Esophagus squamous epithelium (tissue), 5 donors: Measurements from ENCODE around the gene TMEM127. TPM values are rescaled to one million over a fixed set of nuclear protein-coding genes. Genes with fewer than 3 reads are reported as not detected.

Source experiments
- DNase-seq: peaks from one replicate; lab custom pipeline; 2025; lab: John Stamatoyannopoulos, UW
- H3K27ac ChIP-seq, 4 donors: fragments of 200-600 bp; sonication (generic); one replicate each; pipeline ENCODE4 v1.5.1; 2016 to 2019; ENCODE audit warnings: mild to moderate bottlenecking in 1 of 4
- H3K27me3 ChIP-seq, 4 donors: fragments of 200-600 bp; sonication (generic); 1 replicate in 3 of 4; 2 replicates in 1 of 4; pipeline versions ENCODE4 v1.5.1 to v1.6.0; 2017 to 2021; ENCODE audit warnings: antibody characterized with exemption in 1 of 4
- H3K36me3 ChIP-seq, 3 donors: fragments of 200-600 bp; sonication (generic); one replicate each; pipeline ENCODE4 v1.5.1; 2016 to 2019
- H3K4me1 ChIP-seq, 3 donors: fragments of 200-600 bp; sonication (generic); one replicate each; pipeline ENCODE4 v1.5.1; 2017 to 2019
- H3K4me3 ChIP-seq, 4 donors: fragments of 200-600 bp; sonication (generic); 1 replicate in 3 of 4; 2 replicates in 1 of 4; pipeline ENCODE4 v1.5.1; 2016 to 2019; ENCODE audit warnings: mild to moderate bottlenecking in 2 of 4, moderate library complexity in 1 of 4
- H3K9me3 ChIP-seq, 3 donors: fragments of 200-600 bp; sonication (generic); one replicate each; pipeline ENCODE4 v1.5.1; 2016 to 2019
- CTCF ChIP-seq, 6 experiments: fragments of 450-650 bp in 4 of 6; fragments of 200-600 bp in 2 of 6; sonication (generic) in 2 of 6; IDR thresholded peaks; one replicate each; pipeline ENCODE4 v1.5.1; 2016 to 2019; ENCODE audit warnings: antibody characterized with exemption in 6 of 6, mild to moderate bottlenecking in 4 of 6, moderate library complexity in 4 of 6
- POLR2A ChIP-seq, 4 donors: fragments of 450-650 bp; IDR thresholded peaks; one replicate each; pipeline ENCODE4 v1.6.1; 2017; ENCODE audit warnings: antibody characterized with exemption in 4 of 4, mild to moderate bottlenecking in 4 of 4, moderate library complexity in 3 of 4
- WGBS, 2 donors: methylation state at CpG; one replicate each; pipeline ENCODE4 v1.1.5; 2018; 5-methylcytosine and 5-hydroxymethylcytosine counted together
- intact Hi-C: fragments of 100-400 bp; cut with DNase I; formaldehyde crosslinking; loops from one replicate; pipeline ENCODE4 v1.15.0; 2022
- total RNA-seq, 4 donors: library from RNA; depleted of rRNA; stranded (reverse); fragments of >200 nt; gene quantifications; one replicate each; pipeline ENCODE4 v1.1.0, GENCODE V29; 2016
- donor health status: DM: yes; HTN: yes; CAD: no.

The TMEM127 gene
- total RNA-seq, 4 donors from 2014 or later, result 26.0 to 45.9 (median 30.5) TPM

GRCh38 chr2:96252526-96252925, 13.3 kb downstream of the TMEM127 start:
- DNase-seq, result no peak
- Histone ChIP-seq H3K9me3 (no peaks in the 10 kb centered on the region), H3K4me1 (peaks cover 0 to 69% (median 3%) of the 10 kb centered on the region in 3 donors), H3K4me3 (no peak overlapping the region), H3K36me3 (peaks cover 26 to 82% (median 34%) of the 10 kb centered on the region in 3 donors), H3K27me3 (no peaks in the 10 kb centered on the region), H3K27ac (no peak overlapping the region)
- intact Hi-C loops, result no loop called here
- 88 to 95% methylated on average over 4 to 5 of the region's 8 CpGs for WGBS, 2 donors
- no peak for TF ChIP-seq CTCF (IDR thresholded peaks at IDR 0.05)
- TF ChIP-seq POLR2A (IDR thresholded peaks at IDR 0.05), result no peak

GRCh38 chr2:96251721-96252292, 14.0 kb downstream of the TMEM127 start:
- no peak for DNase-seq
- TF ChIP-seq CTCF (IDR thresholded peaks at IDR 0.05), result no peak
- no peak for TF ChIP-seq POLR2A (IDR thresholded peaks at IDR 0.05)
- peaks cover 0 to 69% (median 3%) of the 10 kb centered on the region in 3 donors for H3K4me1 ChIP-seq
- intact Hi-C loops, result no loop called here
- peak overlapping the region in 2 of 4 donors; percentile 2 to 41 for H3K27ac ChIP-seq
- peaks cover 26 to 75% (median 34%) of the 10 kb centered on the region in 3 donors for H3K36me3 ChIP-seq
- H3K9me3 ChIP-seq, result no peaks in the 10 kb centered on the region
- H3K4me3 ChIP-seq, result no peak overlapping the region
- WGBS, 2 donors, result 59 to 79% methylated on average over 6 of the region's 6 CpGs
- no peaks in the 10 kb centered on the region for H3K27me3 ChIP-seq

GRCh38 chr2:96250188-96250587, 15.6 kb downstream of the TMEM127 start:
- H3K27me3 ChIP-seq, result no peaks in the 10 kb centered on the region
- DNase-seq, result no peak
- peaks cover 0 to 66% (median 6%) of the 10 kb centered on the region in 3 donors for H3K4me1 ChIP-seq
- TF ChIP-seq POLR2A (IDR thresholded peaks at IDR 0.05), result no peak
- no peak for TF ChIP-seq CTCF (IDR thresholded peaks at IDR 0.05)
- peaks cover 26 to 59% (median 33%) of the 10 kb centered on the region in 3 donors for H3K36me3 ChIP-seq
- no peak overlapping the region for H3K4me3 ChIP-seq
- intact Hi-C loops, result no loop called here
- H3K27ac ChIP-seq, result peak overlapping the region in 2 of 4 donors; percentile 2 to 35
- 81 to 85% methylated on average over 5 to 6 of the region's 6 CpGs for WGBS, 2 donors
- no peaks in the 10 kb centered on the region for H3K9me3 ChIP-seq

- Histone ChIP-seq H3K27ac (peak overlapping the region in 1 of 4 donors; percentile 35), H3K27me3 (no peaks in the 10 kb centered on the region), H3K4me3 (no peak overlapping the region), H3K4me1 (peaks cover 0 to 60% (median 6%) of the 10 kb centered on the region in 3 donors), H3K36me3 (peaks cover 26 to 53% (median 28%) of the 10 kb centered on the region in 3 donors), H3K9me3 (no peaks in the 10 kb centered on the region)
- intact Hi-C loops, result no loop called here
- 88 to 94% methylated on average over 9 of the region's 9 CpGs for WGBS, 2 donors
- DNase-seq, result no peak
- TF ChIP-seq CTCF (IDR thresholded peaks at IDR 0.05) (no peak), POLR2A (IDR thresholded peaks at IDR 0.05) (no peak)
These were observed 16.1 kb downstream of the TMEM127 start for GRCh38 chr2:96249654-96250053.

GRCh38 chr2:96248624-96249023, 17.2 kb downstream of the TMEM127 start:
- Histone ChIP-seq H3K27me3 (no peaks in the 10 kb centered on the region), H3K4me3 (no peak overlapping the region), H3K4me1 (peaks cover 0 to 50% (median 3%) of the 10 kb centered on the region in 3 donors), H3K27ac (no peak overlapping the region), H3K36me3 (peaks cover 19 to 43% (median 21%) of the 10 kb centered on the region in 3 donors), H3K9me3 (no peaks in the 10 kb centered on the region)
- no peak for DNase-seq
- intact Hi-C loops, result no loop called here
- 88 to 89% methylated on average over 1 to 4 of the region's 4 CpGs for WGBS, 2 donors
- TF ChIP-seq CTCF (IDR thresholded peaks at IDR 0.05) (no peak), POLR2A (IDR thresholded peaks at IDR 0.05) (no peak)
